Measurements from ENCODE around the gene TEP1.

TEP1 gene

DNA sequence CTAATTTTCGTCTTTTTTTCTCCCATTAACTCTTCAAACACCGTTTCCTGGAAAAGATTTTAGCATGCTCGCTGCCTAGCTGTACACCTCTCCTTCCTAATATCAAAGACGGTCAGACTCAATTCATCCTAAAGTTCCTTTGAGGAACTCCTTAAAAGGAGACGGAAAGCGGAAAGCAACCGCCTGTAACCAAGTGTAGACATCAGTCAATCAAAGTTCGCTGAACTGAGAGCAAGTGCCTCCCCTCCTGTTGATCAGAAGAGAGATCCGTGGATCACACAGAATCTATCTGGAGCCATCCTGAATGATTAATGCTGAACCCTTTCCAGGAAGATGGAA is 412 bp upstream of the TEP1 start:
- H3K9me3 ChIP-seq (ENCODE audit: insufficient read depth, low read depth, low read length) = no peaks in the 10 kb centered on the region
- H3K27ac ChIP-seq (ENCODE audit: low read depth, low read length) = no peak overlapping the region
- peak overlapping the region; percentile 82 for H3K4me3 ChIP-seq (ENCODE audit: low read length)
- peaks cover 13% of the 10 kb centered on the region for H3K4me1 ChIP-seq (ENCODE audit: insufficient read depth, low read length)
- H3K27me3 ChIP-seq (ENCODE audit: insufficient read depth, low read length) = no peaks in the 10 kb centered on the region
- WGBS = 4% methylated on average over 9 of the region's 9 CpGs
- H3K36me3 ChIP-seq (ENCODE audit: insufficient read depth, low read length) = no peaks in the 10 kb centered on the region
- peak overlapping the region; percentile 84 for H3K9ac ChIP-seq (ENCODE audit: low read depth, low read length)

DNA sequence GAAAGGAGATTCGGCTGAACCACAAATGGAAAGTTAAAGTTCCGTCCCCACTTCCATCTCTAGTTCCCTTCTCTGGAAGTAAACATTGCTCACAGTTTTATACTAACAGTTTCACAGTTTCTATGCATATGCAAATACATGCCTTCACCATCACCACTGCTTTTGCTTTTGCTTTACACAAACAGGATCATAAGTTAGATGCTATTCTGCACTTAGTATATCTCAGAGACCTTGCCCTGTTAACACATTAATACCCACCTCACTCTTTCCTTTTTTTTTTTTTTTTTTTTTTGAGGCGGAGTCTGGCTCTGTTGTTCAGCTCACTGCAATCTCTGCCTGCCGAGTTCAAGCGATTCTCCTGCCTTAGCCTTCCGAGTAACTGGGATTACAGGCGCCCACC is 890 bp downstream of the TEP1 start:
- H3K4me1 ChIP-seq (ENCODE audit: insufficient read depth, low read length) = peaks cover 13% of the 10 kb centered on the region
- WGBS = 13% methylated on average over 7 of the region's 7 CpGs
- peak overlapping the region; percentile 82 for H3K4me3 ChIP-seq (ENCODE audit: low read length)
- H3K9me3 ChIP-seq (ENCODE audit: insufficient read depth, low read depth, low read length) = no peaks in the 10 kb centered on the region
- H3K9ac ChIP-seq (ENCODE audit: low read depth, low read length) = peak overlapping the region; percentile 84; the same call in 1 of the 2 replicates
- H3K36me3 ChIP-seq (ENCODE audit: insufficient read depth, low read length) = peaks cover 11% of the 10 kb centered on the region
- no peaks in the 10 kb centered on the region for H3K27me3 ChIP-seq (ENCODE audit: insufficient read depth, low read length)
- no peak overlapping the region for H3K27ac ChIP-seq (ENCODE audit: low read depth, low read length)

DNA sequence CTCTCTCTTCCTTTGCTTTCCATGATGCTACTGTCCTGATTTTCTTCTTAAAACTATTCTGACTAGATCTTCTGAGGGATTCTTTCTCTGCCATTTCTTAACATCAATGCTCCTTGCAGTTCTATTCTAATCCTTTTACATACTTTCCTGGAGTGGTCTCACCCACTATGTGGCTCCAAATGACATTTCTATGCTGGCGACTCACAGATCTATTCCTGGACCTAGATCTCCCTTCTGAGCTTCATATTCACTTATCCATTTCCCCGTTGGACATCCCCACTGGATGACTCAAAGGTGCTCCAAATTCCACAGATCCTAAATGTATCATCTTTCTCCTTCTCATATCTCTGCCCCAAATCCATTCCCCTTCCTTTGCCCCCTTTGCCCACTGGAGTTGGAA is 4.1 kb downstream of the TEP1 start:
- no peaks in the 10 kb centered on the region for H3K27me3 ChIP-seq (ENCODE audit: insufficient read depth, low read length)
- 92% methylated on average over 2 of the region's 2 CpGs for WGBS
- H3K9me3 ChIP-seq (ENCODE audit: insufficient read depth, low read depth, low read length) = no peaks in the 10 kb centered on the region
- peaks cover 38% of the 10 kb centered on the region for H3K36me3 ChIP-seq (ENCODE audit: insufficient read depth, low read length)
- no peak overlapping the region for H3K9ac ChIP-seq (ENCODE audit: low read depth, low read length)
- H3K4me3 ChIP-seq (ENCODE audit: low read length) = no peak overlapping the region
- H3K4me1 ChIP-seq (ENCODE audit: insufficient read depth, low read length) = peaks cover 9% of the 10 kb centered on the region; the same call in 1 of the 2 replicates
- no peak overlapping the region for H3K27ac ChIP-seq (ENCODE audit: low read depth, low read length)

DNA sequence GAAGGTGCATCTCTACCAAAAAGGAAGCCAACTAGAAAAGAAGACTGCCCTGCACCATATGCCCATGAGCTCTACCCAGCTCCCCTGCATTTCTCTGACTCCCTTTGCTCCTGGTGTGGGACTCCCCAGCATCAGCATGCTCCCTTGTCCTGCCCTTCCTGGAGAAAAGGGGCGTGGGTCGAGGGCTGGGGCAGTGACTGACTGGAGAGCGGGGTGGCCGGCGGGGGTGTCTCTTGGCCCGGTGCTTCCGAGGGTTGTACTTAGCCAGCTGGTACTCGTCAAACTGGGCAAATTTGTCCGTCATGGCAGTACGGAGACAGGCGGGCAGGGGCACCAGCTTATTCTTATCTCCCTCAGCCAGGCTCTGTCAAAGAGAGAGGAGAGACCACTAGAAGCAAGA is 9.8 kb downstream of the TEP1 start:
- Histone ChIP-seq H3K27me3 (ENCODE audit: insufficient read depth, low read length) (no peaks in the 10 kb centered on the region), H3K9ac (ENCODE audit: low read depth, low read length) (no peak overlapping the region), H3K4me1 (ENCODE audit: insufficient read depth, low read length) (no peaks in the 10 kb centered on the region), H3K36me3 (ENCODE audit: insufficient read depth, low read length) (peaks cover 76% of the 10 kb centered on the region), H3K9me3 (ENCODE audit: insufficient read depth, low read depth, low read length) (no peaks in the 10 kb centered on the region), H3K27ac (ENCODE audit: low read depth, low read length) (no peak overlapping the region), H3K4me3 (ENCODE audit: low read length) (no peak overlapping the region)
- WGBS = 96% methylated on average over 11 of the region's 11 CpGs

DNA sequence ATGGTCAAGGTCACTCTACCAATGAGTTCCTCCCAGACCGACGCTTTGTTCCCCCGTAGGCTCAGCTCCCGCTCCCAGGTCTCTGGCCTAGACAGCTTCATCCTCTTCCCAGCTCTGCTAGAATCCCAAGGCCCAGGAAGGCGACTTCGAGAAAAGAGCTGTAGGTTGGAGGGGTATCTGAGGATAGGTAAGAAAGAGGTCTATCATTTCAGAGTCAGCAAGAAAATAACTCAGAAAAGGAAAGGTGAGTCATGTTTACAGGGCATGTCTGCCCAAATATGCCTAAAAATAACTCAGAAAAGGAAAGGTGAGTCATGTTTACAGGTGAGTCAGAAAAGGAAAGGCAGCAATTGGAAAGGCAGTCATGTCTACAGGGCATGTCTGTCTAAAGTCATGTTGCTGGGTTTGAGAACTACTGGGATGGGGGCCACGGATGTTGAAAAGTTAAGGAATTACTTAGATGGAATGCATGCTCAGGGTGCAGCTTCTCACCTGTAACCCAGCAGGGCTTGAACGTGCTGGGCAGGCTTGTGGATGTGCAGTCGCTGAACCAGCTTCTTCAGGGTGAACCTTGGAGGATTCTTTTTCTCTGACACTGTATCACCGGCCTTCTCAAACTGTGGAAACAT is 12.2 kb downstream of the TEP1 start:
- H3K36me3 ChIP-seq (ENCODE audit: insufficient read depth, low read length) = peaks cover 70% of the 10 kb centered on the region
- no peaks in the 10 kb centered on the region for H3K4me1 ChIP-seq (ENCODE audit: insufficient read depth, low read length)
- no peak overlapping the region for H3K27ac ChIP-seq (ENCODE audit: low read depth, low read length)
- H3K9me3 ChIP-seq (ENCODE audit: insufficient read depth, low read depth, low read length) = no peaks in the 10 kb centered on the region
- WGBS = 95% methylated on average over 10 of the region's 10 CpGs
- no peaks in the 10 kb centered on the region for H3K27me3 ChIP-seq (ENCODE audit: insufficient read depth, low read length)
- H3K9ac ChIP-seq (ENCODE audit: low read depth, low read length) = no peak overlapping the region
- H3K4me3 ChIP-seq (ENCODE audit: low read length) = no peak overlapping the region

DNA sequence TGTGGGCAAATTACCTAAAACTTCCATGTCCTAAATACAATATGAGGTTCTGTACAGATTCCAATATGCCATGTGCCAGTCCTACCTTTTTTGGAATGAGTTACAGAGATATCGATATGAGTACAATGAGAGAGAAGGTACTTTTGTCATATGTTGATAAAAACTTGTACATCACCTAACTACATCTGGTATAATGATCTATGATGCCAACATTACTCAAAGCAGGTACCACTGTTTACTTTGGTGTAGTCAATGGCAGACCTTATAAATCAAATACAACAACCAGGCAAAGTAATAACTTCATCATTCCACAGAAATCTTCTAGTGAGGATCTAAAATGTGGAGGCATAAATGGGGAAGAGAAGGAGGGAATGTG is 12.7 kb downstream of the TEP1 start:
- Histone ChIP-seq H3K4me1 (ENCODE audit: insufficient read depth, low read length) (no peaks in the 10 kb centered on the region), H3K9me3 (ENCODE audit: insufficient read depth, low read depth, low read length) (no peaks in the 10 kb centered on the region), H3K9ac (ENCODE audit: low read depth, low read length) (no peak overlapping the region), H3K27ac (ENCODE audit: low read depth, low read length) (no peak overlapping the region), H3K27me3 (ENCODE audit: insufficient read depth, low read length) (no peaks in the 10 kb centered on the region), H3K4me3 (ENCODE audit: low read length) (no peak overlapping the region), H3K36me3 (ENCODE audit: insufficient read depth, low read length) (peaks cover 73% of the 10 kb centered on the region)
- no CpG with 5 or more reads among the region's 1 CpG for WGBS

DNA sequence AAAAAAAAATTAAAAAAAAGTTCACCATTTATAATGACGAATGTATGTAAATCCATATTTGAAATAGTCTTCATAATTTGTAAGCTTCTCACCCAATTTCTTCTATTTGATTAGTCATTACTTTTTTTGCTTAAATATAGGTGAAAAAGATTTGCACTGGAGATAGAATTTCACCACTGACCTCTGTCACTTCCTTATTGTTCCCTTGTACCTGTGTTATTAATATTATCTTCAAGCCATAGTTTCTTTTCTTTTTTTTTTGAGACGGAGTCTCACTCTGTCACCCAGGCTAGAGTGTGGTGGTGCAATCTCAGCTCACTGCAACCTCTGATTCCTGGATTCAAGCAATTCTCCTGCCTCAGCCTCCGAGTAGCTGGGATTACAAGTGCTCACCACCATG is 15.8 kb downstream of the TEP1 start:
- Histone ChIP-seq H3K36me3 (ENCODE audit: insufficient read depth, low read length) (peaks cover 68% of the 10 kb centered on the region), H3K4me3 (ENCODE audit: low read length) (no peak overlapping the region), H3K27ac (ENCODE audit: low read depth, low read length) (no peak overlapping the region), H3K9ac (ENCODE audit: low read depth, low read length) (no peak overlapping the region), H3K4me1 (ENCODE audit: insufficient read depth, low read length) (no peaks in the 10 kb centered on the region), H3K9me3 (ENCODE audit: insufficient read depth, low read depth, low read length) (no peaks in the 10 kb centered on the region), H3K27me3 (ENCODE audit: insufficient read depth, low read length) (no peaks in the 10 kb centered on the region)
- 92% methylated on average over 2 of the region's 3 CpGs for WGBS

DNA sequence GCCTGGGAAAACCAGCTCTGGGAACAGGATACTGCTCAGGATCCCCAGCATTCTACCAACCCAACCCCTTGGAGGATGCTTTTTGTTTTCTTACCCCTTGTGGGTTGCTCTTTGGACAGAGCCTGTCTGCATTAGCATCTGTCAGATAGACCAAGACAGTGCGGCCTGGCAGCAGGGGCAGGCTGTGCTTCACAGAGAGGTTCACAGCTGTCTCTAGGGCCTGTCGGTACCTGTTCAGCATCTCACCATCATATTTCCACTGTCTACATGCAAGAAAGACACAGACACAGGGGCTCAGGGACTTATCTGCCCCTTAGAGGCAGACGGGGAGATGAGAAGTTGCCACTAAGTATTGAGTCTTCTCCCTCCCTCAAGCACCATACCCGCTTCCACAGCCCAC is 21.8 kb downstream of the TEP1 start:
- WGBS = 98% methylated on average over 3 of the region's 4 CpGs

DNA sequence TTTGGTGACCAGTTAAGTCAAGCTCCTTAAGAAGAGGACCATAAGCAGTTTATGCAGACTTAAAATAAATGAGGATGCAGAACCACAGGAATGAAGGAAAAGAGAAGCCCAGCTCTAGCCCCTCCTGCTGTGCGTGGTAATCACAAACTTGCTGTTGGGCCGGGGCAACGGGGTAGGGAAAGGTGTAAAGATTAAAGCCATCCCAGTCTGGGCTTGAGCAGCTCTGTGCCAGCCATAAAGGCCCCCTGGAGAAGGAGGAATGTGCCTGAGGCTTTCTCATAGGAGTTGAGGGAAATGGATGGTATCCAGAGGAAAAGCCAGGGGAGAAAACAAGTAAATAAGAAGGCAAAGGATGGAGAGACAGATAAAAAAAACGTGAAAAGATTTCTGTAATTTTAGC is 25.1 kb downstream of the TEP1 start:
- H3K9ac ChIP-seq (ENCODE audit: low read depth, low read length) = no peak overlapping the region
- 26% methylated on average over 4 of the region's 4 CpGs for WGBS
- no peaks in the 10 kb centered on the region for H3K27me3 ChIP-seq (ENCODE audit: insufficient read depth, low read length)
- H3K36me3 ChIP-seq (ENCODE audit: insufficient read depth, low read length) = peaks cover 77% of the 10 kb centered on the region
- no peaks in the 10 kb centered on the region for H3K9me3 ChIP-seq (ENCODE audit: insufficient read depth, low read depth, low read length)
- peaks cover 3% of the 10 kb centered on the region; the same call in 1 of the 2 replicates for H3K4me1 ChIP-seq (ENCODE audit: insufficient read depth, low read length)
- H3K27ac ChIP-seq (ENCODE audit: low read depth, low read length) = peak overlapping the region; percentile 28; the same call in 1 of the 2 replicates
- H3K4me3 ChIP-seq (ENCODE audit: low read length) = no peak overlapping the region

More for the DNA sequence above, 21.8 kb downstream of the TEP1 start:
- no peaks in the 10 kb centered on the region for H3K27me3 ChIP-seq (ENCODE audit: insufficient read depth, low read length)
- no peak overlapping the region for H3K4me3 ChIP-seq (ENCODE audit: low read length)
- H3K9ac ChIP-seq (ENCODE audit: low read depth, low read length) = no peak overlapping the region
- no peak overlapping the region for H3K27ac ChIP-seq (ENCODE audit: low read depth, low read length)
- peaks cover 3% of the 10 kb centered on the region; the same call in 1 of the 2 replicates for H3K4me1 ChIP-seq (ENCODE audit: insufficient read depth, low read length)
- peaks cover 69% of the 10 kb centered on the region for H3K36me3 ChIP-seq (ENCODE audit: insufficient read depth, low read length)
- H3K9me3 ChIP-seq (ENCODE audit: insufficient read depth, low read depth, low read length) = no peaks in the 10 kb centered on the region

DNA sequence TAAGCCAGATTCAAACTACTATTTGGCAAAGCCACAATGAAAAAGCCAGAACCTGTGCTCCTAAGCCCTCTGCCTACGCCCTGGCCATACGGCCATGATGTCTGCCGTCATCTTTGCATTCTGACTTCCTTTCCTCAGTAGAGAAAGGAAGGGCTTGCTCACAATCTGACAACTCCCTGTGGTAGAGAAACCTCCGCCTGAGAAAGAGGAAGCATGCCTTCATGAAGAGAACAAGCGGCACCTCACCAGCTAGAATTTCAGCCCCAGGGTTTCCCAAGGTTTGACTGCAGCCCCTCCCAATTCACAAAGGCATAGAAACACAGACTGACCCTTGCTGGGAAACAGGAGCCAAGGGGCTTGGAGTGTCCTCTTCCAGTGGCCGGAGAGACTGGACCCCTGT is 25.7 kb downstream of the TEP1 start:
- Histone ChIP-seq H3K36me3 (ENCODE audit: insufficient read depth, low read length) (peaks cover 81% of the 10 kb centered on the region), H3K27ac (ENCODE audit: low read depth, low read length) (0 out of 2 replicates have a peak overlapping the region, but pooled peaks have one; percentile 20), H3K9ac (ENCODE audit: low read depth, low read length) (no peak overlapping the region), H3K27me3 (ENCODE audit: insufficient read depth, low read length) (no peaks in the 10 kb centered on the region), H3K4me3 (ENCODE audit: low read length) (no peak overlapping the region), H3K9me3 (ENCODE audit: insufficient read depth, low read depth, low read length) (no peaks in the 10 kb centered on the region), H3K4me1 (ENCODE audit: insufficient read depth, low read length) (peaks cover 3% of the 10 kb centered on the region; the same call in 1 of the 2 replicates)
- 87% methylated on average over 6 of the region's 6 CpGs for WGBS

DNA sequence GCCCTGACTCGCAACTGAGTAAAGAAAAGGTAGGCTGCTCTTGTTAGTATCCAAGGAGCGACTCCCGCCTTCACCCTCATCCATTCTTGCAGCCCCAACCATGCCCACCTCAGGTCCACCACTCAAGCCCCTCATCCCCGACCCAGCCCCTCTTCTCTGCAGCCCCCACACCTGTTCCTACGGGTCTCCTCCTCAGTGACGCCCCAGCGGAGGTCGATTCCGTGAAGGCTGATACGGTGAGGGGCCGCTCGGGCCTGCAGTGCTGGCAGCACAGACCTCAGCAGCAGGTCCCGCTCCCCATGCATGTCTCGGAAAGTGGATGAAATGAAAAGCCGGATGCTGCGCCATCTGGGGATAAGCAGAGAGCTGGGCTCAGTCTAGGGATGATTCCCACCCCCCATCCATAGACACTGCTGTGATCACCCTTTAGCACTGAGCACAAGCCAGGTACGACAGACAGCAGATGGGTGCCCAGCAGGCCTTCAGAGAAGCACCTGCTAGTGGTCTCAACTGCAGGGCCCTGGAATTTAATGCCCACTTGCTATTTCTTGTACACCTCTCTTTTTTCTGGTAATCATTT is 26.9 kb downstream of the TEP1 start:
- no peak overlapping the region for H3K4me3 ChIP-seq (ENCODE audit: low read length)
- no peak overlapping the region for H3K9ac ChIP-seq (ENCODE audit: low read depth, low read length)
- H3K36me3 ChIP-seq (ENCODE audit: insufficient read depth, low read length) = peaks cover 80% of the 10 kb centered on the region

More for the DNA sequence above, 26.9 kb downstream of the TEP1 start:
- Histone ChIP-seq H3K4me1 (ENCODE audit: insufficient read depth, low read length) (peaks cover 3% of the 10 kb centered on the region; the same call in 1 of the 2 replicates), H3K27me3 (ENCODE audit: insufficient read depth, low read length) (no peaks in the 10 kb centered on the region), H3K9me3 (ENCODE audit: insufficient read depth, low read depth, low read length) (no peaks in the 10 kb centered on the region), H3K27ac (ENCODE audit: low read depth, low read length) (no peak overlapping the region)
- 95% methylated on average over 17 of the region's 17 CpGs for WGBS

Data from HUES64 (cell line).